Smooth muscle cell of the brain vasculature (primary cell): ENCODE measurements around the gene SPIRE1.
"Not testable (repeated sequence)": the region's sequence is repeated elsewhere in the genome, so short reads cannot be mapped to it uniquely, and the experiment has no call there.

Experiments
- DNase-seq: peaks from one replicate; pipeline ENCODE4 v3.0.0-alpha.2; 2012; ENCODE audit warnings: low read depth, low spot score

SPIRE1 gene

DNA sequence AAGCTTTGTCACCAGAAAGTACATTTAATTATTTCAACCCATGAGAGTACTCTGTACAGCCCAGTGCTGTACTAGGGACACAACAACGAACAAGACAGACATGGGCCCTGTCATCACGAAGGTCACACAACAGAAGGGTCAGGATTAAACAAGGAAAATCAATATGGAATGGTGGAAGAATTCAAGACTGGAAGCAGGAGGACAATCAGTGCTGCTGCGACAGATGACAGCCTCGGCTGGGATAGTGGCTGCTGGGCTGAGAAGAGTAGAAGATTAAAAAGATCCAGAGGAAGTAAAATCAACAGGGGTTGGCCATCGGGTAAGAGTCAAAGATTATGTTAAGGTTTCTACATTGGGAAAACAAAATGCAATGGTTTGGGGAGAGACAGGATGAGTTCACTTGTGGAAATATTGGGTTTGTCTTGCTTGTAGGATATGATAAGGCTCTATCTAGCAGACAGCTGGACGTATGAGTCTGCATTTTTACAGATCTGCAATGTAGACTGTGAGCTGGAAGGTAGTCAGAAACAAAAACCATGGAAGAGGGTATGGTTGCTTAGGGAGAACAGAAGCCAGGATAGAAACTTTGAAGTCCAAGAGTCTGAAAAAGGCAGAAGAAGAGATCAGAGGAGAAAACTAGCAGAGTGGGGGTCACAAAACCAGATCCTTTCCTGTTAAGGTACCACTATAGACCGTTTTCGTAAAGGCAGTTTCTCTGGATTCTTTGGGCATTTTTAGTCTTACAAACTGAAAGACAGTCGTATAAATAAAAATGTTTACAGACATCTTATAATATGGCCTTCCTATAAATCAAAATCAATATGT, 166.1 kb downstream of the SPIRE1 start:
- DNase-seq, result no peak

DNA sequence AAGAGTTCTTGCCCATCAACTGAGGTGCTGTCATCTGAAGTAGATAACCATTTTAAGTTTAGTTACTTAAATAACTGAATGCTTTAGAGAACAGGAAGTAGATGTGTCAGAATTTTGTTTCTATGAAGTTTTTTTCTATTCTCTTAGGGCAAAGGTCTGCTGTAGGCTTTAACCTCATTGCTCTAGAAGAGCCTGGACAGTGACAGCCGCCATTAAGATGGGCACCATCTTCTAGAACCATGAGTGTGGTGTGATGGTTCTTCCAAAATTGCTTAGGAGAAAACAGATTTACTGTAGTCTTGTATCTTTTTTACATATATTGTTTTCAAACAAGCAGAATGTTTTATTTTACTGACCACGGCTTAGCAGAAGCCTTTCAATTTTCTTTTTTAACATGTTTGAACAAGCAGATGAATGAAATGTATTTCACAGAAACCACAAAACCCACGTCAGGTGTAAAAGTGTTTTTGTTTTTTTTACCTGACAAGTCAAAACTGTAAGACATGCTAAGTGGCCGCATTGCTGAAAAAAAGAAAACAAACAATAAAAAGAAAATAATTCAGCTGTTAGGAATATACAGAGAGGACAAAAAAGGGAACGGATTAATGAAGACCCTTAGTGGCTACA, 172.3 kb downstream of the SPIRE1 start:
- DNase-seq, result no peak

DNA sequence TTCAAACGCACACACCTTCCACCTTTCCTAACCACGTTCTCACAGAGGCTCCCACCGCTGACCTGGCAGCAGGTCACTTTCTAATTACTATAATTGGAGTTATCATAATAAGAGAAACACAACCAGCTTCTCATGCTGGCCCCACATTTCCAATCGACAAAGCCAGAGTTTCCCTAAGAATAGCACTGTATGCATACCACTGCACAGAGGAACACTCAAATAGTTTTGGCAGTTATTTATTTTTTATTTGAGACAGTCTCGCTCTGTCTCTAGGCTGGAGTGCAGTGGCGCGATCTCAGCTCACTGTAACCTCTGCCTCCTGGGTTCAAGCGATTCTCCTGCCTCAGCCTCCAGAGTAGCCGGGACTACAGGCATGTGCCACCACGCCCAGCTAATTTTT, 176.0 kb downstream of the SPIRE1 start:
- DNase-seq, result not testable (repeated sequence)

DNA sequence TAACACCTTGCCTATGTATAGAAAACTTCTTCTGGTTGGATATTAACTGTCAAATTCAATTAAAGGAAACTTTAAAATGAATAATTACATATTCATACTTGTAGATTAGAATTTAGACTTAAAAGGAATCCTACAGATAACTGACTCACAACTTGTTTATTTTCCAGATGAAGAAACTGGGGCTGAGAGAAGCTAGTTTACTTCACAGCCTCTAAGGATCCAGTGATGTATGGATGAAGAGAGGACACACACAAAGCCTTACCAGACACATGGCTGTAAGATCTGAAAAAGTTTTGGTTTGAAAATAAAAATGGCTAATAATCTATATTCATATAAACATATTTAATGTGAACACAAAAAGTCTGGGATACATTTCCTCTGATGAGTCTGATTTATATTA, 177.9 kb downstream of the SPIRE1 start:
- no peak for DNase-seq

DNA sequence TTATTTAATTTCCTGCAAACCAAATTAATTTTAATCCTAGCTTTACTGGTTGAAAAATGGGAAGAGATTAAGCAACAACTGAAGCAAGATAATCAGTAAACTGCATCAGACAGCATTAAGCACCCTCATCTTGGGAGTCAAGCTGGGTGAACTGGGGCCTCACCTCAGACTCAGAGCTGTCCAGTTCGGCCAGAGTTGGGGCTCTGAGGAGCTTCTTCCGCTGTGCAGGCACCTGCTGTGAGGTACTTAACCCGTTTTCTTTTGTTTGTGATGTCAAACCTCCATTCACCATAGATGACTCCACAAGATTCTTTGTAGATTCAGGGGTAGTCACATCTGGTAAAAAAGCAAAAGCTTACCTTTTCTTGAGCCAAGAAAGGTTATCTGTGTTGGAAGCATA, 178.4 kb downstream of the SPIRE1 start:
- DNase-seq, result no peak

DNA sequence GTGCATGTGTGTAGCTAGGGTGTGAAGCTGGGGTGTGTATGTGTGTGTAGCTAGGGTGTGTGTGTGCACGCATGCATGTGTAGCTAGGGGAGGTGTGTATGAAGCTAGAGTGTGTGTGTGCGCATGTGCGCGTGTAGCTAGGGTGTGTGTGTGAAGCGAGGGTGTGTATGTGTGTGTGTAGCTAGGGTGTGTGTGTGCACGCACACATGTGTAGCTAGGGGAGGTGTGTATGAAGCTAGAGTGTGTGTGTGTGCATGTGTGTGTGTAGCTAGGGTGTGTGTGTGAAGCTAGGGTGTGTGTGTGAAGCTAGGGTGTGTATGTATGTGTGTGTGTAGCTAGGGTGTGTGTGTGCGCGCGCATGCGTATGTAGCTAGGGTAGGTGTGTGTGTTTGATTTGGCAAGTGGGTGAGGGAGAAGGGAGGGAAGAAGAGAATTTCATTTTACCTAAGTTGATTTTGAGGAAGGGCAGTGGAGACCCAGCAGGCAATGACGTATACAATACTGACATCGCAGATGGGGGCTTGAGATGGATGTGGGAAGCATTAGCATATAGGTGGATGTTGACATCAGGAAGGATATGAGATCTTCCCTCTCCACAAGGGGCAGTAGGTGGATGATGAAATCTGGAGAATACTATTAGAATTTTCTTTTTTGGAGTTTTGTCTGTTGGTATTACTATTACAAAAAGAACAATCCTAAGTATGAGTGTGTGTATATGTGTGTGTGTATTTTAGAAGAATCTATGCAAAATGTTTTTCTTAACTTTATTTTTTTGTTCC, 179.4 kb downstream of the SPIRE1 start:
- no peak for DNase-seq

DNA sequence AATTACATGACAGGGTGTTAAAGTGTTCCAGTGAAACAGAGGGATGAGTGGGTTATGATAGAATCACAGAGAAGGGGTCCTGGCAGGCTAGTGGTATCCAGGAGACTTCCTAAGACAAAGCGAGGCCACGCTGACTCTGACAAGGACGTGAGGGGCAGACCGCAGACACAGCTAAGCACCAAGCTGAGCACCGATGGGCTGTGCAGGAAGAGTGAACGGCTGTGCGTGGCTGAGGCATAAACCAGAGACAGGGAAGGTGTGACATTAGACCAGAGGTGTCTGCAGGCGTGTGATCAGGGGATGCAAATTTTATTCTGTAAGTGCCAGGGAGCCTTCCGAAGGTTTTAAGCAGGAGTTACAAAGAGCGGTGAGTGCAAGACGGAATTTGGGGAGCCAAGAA, 180.3 kb downstream of the SPIRE1 start:
- no peak for DNase-seq

DNA sequence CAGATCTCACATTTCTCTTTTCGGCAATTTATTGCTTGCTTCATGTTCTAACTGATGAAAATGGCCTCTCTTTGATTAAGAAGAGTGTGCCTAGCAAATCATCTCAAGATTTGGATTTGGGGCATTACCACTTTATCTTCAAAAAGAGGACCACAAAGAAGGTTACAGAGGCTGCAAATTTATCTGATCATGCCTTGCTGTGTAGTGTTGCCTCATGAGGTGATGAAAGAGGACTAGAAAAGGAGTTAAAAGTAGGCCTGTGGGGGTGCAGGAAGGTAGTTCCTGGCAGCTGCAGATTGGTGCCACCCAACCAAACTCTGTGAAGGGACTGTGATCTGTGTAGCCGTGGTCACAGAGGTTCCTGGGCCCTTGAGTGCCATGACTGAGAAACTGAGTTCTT, 181.0 kb downstream of the SPIRE1 start:
- no peak for DNase-seq

DNA sequence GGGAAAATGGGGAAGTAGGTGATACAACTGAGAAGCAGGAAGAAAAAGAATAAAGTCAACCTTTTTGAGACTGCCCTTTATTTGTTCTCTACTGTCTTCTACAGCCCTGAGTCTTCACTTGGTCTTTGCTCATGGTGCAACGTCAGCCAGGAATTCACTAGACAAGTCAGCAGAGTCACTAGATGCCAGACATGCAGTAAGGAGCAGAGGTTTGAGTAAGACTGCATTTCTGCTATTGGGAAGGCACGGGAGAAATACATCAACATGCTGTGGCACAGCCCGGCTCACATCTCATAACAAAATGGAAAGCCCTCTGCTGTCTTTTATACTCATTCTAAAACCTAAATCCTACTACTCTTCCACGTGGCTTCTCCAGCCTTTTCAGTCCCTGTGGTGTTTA, 183.0 kb downstream of the SPIRE1 start:
- DNase-seq, result no peak

DNA sequence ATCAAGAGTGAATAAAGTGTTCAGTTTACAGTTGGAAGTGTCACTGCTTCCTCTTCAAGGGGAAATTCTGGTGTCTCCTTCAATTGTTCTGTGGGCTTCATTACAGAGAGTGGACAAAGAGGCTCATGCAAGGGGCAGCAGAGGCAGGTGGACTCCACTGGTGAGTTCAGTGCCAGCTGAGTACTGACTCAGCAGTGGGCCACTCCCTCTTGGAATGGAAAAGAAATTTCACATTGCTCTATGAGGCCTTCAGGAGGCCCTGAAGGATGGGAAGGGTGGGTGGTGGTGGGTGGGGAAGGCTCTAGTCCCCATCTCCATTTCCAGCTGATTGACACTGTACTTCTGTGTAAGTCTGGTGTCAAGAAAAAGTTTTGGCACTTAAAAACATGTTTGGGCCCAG, 183.8 kb downstream of the SPIRE1 start:
- no peak for DNase-seq

DNA sequence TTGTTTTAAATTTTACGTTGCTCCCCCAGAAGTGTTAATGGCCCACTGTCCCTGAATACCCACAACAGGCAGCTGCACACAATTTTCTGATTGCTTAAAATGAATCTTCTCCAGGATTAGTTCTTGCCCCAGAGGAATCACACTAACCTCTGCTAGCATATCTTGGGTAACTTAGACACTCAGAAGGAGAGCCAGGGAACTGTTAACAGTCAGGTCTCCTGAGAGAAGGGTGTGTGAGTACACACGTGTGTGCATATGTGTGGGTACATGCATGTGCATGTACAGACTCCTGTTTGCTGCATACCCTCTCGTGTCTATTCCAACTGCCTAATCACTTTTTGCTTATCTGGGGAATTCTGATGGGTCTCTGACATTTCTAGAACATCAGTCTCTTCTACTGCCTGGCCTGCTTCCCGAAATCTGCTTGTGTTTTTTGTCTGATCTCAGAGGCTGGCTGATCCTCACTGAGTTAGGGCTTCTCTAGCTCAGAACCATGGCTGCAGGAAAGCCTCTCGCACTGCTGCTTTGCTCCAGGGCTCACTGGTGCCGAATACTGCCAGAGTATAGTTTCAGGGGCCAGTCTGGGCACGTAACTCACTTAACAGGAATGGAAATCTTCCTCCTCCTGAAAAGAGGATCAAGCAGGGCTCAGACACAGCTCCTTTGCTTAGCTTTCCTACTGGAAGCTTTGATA, 187.4 kb downstream of the SPIRE1 start:
- DNase-seq, result no peak

DNA sequence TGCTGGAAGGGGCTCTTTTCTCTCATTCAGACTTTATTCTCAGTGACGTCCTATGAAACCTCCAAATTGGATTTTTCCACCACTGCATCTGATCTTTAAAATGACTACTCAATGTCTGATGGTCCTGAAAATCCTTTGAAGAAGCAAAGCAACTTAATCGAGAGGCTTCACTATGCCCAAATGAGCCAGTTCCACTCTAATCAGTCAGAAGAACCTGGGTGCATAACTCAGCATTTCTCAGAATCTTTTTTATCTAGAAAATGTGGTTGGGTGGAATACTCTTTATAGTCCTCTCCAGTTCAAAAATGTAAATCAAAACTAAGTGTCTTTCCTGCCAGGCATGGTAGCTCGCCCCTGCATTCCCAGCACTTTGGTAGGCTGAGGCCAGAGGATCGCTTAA, 189.5 kb downstream of the SPIRE1 start:
- DNase-seq, result no peak

DNA sequence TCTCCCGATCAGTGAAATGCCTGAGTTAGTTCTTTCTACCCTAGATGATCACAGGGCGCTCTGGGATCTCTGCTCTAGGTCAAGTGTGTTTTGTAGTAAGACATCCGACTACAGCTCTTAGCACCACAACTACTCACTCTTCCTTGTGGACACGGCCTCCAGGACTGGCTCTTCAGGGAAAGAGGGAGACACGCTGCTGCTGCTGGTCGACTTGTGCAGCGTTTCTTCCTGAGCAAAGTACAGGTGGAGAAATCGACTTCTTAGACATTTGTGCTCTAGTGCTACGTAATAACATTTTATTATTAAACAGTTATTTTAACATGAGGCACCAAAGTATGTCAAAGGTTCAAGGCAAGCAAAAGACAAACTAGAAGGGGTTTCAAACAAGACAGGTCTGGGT, 193.2 kb downstream of the SPIRE1 start:
- DNase-seq, result no peak

DNA sequence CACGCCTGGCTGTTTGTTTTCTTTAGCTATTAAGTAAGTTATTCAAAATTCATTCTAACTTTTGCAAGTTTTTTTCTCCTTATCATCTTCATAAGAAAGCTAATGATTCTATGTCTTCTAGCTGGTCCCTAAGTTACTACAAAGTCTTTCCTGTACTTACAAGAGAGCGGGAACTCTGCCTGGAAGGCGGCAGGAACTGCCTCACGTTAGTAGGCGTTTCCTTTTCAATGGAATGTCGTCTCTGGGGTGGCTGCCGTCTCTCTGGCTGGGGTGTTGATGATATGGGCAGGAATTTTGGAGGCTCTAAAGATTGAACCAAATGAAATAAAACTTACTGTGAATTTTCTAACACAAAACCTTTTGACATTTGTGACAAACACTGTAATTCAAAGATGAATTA, 194.7 kb downstream of the SPIRE1 start:
- no peak for DNase-seq

DNA sequence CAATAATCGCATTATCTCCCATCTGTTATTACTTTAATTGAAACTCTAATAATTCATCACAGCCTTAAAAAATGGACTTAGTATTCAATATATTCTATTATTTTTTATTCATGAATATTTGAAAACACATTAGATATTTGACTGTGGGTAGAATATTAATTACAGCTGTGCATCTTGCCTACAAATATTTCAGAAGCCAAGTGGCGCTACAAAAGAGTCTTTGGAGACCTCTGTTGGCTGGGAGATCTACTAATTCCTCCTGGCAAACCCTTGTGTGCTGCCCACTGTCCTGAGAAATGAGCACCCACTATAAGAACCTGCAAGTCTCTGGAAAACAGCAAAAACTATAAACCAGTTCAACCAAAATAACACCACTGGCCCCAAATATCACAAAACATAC, 195.7 kb downstream of the SPIRE1 start:
- no peak for DNase-seq

DNA sequence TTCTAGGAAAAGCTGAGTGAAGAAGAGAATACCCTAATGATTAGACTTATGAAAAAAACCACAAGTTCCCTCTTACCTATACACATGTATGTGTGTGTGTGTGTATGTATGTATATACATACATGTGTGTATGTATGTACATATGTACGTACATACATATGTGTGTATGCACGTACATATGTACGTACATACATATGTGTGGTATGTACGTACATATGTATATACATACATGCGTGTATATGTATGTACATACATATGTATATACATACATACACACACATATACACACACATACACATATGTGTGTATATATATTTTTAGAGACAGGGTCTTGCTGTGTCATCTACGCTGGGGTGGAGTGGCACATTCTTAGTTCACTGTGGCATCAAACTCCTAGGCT, 196.6 kb downstream of the SPIRE1 start:
- no peak for DNase-seq

DNA sequence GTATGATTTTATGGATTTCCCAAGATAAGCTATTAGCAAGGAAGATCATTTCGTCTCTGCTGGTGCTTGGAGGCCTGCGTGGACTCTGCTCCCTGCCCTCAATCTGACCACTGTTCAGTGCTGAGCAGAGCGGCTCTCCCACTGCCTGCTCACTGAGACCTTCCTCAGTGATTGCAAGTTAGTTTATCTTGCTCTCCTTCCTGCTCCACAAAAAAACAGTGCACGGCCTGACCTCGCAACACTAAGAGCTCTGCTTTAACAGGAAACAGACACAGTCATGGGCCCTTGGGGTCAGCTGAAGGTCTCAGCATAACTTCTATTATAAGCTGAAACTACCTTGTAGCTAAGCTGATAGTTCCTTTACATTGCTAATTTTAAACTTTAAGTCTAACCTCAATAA, 197.0 kb downstream of the SPIRE1 start:
- DNase-seq, result peak; percentile 15

DNA sequence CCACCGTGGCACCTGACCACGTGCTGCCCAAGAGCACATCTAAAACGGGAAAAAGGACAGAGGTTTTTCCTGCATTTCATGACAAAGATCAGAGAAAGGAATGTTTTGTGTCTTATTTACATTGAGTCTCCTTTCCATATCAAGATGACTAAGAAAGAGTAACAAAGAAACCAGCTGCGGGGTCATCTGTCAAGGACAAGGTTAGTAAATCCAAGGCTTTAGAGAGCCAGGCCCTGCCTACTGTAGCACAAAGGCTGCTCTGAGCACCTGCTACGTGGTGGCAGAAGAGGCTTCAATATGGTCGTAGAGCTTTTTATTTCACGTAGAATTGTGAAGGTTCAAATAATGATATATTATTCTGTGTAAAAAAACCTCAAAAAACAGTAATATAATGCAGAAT, 199.1 kb downstream of the SPIRE1 start:
- DNase-seq, result no peak

DNA sequence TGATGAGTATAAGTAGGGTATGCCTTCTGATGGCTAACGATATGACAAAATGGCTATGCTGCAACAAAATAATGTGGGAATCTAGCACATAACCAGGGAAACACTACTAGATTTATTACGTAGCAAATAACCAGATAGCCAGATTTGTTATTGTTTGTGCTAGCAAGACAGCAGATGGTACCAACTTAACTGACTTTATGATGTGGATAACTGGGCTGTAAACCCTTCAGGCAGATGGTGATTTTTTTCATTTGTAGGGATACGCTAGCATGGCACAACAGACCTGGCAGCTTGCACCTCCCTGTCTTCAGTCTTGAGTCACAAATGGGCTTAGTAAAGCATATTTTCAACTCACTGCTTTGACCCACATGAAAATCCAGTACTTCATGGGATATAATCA, 201.5 kb downstream of the SPIRE1 start:
- no peak for DNase-seq

DNA sequence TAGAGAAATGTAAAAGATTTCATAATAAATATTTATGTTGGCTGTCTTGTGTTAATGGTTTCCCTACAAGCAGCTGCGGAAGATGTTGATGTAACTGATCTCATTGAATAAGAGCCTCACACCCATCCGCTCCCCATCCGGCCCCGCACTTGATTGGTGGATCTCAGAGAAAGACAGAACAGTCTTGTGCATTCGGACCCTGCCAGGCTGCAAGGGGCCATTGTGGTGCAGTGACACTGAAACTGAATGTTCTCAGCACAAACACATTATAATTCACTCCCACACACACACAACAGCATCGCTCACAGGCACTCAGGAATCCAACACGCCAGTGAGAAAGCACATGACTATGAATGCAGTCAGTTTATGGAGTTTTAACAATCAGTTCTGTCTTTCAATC, 202.4 kb downstream of the SPIRE1 start:
- peak; percentile 28 for DNase-seq

DNA sequence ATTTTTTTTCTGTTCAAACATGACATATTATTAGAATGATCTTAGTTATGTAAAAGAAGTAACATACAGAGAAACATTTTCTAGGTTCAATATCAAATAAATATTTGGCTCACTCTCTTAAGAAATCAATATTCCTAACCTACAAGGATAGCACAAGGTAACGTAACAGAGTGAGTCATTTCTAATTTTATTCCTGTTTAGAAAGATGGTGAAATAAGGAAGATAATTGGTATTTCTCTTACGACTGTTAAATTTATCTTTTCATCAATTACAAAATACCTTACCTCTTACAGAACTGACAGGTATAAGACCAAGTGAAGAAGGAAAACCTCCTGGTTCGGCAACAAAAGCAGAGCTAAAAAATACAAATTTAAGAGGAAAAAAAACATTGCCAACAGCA, 205.1 kb downstream of the SPIRE1 start:
- DNase-seq, result no peak

DNA sequence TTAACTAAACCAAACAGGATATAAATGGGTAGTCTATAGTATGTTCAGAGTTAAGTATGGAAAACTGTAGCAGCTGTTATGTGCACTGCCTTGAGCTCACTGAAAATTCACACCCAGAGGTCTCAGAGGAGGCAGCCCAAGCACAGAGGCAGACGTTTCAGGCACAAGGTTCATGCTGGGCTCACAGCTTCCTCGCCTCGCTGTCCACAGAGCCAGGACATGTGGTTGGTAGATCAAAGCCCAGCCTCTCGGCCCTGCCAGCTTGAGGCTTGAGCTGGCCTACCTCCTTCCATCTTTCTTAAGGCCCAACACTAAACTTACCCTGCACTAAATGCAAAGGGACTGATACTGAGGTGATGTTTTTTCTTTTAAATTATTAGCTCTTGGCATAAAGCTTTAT, 206.5 kb downstream of the SPIRE1 start:
- peak; percentile 18 for DNase-seq
